Stimulated activated CD4-positive, alpha-beta T cell treated with anti-CD3 and anti-CD28 coated beads, TNF-alpha, amount 100 ng/mL, for 24 hours (primary cell): ENCODE data around the gene KIAA1191.

Source experiments
- DNase-seq, 3 experiments: peaks; one replicate each; pipeline ENCODE4 v3.0.0-alpha.2; 2020; ENCODE audit warnings: low read depth in 3 of 3

Gene KIAA1191

DNA sequence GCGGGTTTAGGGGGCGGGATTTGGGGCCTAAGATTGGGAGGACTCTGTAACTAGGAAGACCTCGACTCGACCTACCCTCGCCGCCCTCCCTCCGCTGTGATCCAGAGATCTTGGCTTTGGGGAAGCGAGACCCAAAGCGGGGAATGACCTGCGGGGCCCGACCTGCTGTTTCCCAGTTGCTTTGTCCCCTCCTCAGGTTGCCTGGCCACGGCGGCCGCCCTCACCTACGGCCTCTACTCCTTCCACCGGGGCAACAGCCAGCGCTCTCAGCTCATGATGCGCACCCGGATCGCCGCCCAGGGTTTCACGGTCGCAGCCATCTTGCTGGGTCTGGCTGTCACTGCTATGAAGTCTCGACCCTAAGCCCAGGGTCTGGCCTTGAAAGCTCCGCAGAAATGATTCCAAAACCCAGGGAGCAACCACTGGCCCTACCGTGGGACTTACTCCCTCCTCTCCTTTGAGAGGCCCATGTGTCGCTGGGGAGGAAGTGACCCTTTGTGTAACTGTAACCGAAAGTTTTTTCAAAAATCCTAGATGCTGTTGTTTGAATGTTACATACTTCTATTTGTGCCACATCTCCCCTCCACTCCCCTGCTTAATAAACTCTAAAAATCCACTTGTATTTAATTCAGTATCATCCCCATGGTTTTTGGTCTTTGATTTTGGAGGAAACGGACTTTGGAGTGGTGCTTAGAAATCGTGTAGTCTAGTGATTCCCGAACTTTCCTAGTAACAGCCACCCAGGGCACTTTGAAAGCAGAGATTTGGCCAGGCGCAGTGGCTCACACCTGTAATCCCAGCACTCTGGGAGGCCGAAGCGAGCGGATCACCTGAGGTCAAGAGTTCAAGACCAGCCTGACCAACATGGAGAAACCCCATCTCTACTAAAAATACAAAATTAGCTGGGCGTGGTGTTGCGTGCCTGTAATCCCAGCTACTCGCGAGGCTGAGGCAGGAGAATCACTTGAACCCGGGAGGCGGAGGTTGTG, 27.9 kb upstream of the KIAA1191 start:
- DNase-seq: no peak

DNA sequence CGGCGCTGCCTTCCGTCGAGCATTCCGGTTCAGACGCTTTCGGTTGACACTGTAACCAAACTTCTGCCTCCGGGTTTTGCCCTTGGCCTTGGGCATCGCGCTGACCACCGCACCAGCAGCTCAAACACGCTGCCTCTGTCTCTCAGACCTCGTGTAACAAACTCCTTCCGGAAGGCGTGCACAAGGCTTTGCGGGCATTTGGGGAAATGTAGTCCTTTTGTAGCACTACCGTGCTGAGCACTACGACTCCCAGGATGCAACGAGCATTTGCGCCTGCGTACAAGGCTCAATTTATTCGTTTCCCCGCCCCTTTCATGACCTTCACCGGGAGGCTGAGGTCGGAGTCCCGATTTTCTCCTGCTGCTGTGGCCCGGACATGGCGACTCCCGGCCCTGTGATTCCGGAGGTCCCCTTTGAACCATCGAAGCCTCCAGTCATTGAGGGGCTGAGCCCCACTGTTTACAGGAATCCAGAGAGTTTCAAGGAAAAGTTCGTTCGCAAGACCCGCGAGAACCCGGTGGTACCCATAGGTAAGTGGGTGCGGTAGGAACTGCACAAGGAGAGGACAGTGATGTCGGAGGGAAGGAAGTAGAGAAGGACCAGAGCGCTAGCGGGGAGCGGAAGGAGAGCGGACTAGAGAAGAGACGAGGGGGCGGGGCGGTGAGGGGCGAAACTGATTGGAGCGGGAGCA, 27.0 kb upstream of the KIAA1191 start, which contains the start of the genes HIGD2A and NOP16:
Gene HIGD2A, plus strand, starts transcription at position 308 of the 691 bp plus-strand sequence. Its CDS starts 69 bp downstream, at position 377.
Gene NOP16, minus strand, starts transcription at position 155 of the 691 bp plus-strand sequence. Its CDS starts 59 bp downstream, at position 96.
- DNase-seq: peak; percentile 99 to 100 (median 99)

DNA sequence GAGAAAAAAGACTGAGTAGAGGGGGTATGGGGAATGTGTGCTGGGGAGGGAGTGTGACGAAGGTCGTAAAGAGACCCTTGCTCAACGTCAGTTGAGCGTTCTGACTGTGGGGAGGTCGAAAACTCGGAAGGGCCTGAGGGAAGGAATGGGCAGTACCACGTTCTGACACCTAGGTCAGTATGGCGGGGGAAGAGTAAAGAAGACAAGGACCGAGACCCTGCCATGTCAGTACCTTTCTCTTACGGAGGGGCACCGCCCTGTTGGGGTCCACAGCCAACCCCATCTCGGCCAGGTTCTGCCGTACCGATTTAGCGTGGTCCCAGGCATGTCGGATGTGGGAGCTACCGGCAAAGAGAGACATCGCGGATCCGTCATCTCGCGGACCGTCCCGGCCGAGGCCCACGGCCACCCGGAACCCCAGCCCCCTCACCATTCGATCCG, 26.5 kb upstream of the KIAA1191 start:
- no peak for DNase-seq

DNA sequence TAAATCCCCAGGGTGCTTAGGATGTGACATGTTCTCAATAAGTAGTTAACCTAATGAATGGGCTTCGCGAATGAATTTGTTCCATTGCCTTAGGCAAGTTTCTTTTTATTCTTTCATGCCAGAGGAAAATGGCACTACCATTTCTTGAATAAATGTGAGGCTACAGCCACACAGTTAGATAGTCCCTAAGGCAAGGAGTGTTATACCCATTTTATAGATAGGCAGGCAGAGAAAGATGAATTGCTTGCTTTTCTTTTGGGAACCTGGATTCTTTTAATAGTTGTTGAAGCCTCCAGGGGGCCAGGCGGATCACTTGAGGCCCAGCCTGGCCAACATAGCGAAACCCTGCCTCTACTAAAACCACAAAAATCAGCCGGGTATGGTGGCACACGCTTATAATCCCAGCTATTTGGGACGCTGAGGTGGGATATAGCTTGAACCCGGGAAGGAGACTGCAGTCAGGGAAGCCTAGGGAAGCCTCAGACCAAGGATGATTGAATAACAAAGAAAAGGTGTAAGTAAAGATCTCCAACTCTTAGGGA, 25.9 kb upstream of the KIAA1191 start:
- DNase-seq: no peak

DNA sequence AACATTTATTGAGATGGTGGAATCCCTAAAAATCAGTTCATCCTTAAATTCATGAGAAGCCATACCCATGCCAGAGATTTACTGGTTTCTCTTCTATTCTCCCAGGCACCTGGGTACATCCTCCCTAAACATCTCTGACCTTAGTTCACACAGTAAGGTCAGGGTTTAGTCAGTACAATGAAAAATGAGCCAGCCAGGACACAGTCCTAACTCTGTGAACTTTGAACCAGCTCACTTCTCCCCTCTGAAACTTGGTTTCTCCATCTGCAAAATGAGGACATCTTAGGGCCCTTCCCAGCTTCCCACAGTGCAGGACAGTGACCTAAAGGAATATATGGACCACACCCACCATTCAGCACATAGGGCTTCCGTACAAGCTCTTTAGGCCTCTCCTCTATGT, 24.9 kb upstream of the KIAA1191 start:
- no peak for DNase-seq

DNA sequence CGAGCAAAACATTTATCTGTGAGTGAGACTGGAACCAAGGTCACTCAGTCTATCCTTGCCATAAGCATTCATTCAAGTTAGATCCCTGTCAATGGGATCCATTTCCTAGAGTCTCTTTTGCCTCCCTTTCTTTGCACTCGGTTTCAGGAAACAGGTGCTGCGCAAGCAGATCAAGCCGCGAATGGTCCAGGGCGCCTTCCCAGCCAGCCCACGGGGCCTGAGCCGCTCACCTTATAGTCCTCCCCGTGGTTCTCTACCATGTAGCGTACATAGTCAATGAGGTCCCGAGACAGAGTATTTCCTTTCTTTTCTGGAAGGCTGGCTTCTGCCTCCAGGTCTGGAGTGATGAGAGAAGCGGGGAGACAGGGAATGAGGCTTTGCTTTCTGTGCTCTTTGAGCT, 23.4 kb upstream of the KIAA1191 start:
- DNase-seq: no peak

DNA sequence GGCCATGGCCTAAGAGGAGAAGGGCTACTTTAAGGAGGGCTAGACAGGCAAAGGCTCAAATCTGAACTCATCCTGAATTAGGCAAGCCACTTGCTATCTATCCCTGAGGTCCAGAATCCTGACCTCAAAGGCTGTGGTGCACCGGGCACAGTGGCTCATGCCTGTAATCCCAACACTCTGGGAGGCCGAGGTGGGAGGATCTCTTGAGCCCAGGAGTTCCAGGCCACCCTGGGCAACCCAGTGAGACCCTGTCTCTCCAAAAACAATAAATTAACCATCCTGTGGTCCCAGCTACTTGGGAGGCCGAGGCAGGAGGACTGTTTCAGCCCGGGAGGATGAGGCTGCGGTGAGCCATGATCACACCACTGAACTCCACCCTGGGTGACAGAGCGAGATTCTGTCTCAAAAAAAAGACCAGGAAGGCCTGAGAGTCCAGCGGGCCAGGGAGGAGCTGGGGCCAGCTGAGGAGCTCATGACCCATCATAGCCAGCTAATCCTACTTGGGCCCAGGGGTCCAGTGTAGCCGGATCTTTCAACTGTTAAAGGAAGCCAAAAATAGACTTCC, 22.9 kb upstream of the KIAA1191 start:
- DNase-seq: no peak

DNA sequence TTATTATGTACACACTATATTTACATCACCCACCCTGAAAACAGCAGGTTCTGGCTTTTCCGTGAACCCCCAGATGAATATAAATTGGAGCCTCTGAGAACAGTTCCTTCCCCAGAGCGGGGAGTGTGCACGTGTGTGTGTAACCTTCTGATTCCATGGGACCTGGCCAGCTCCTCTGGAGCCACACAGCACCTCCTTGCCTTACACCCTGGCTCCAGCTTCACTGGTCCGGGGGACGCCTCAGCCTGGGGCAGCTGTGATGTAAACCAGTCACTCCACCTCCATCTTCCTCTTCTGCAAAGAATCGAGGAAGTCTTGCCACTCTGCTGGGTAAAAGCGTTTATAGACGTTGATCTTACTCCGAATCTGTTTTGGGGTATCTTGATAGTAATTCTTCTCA, 22.4 kb upstream of the KIAA1191 start:
- DNase-seq: no peak

DNA sequence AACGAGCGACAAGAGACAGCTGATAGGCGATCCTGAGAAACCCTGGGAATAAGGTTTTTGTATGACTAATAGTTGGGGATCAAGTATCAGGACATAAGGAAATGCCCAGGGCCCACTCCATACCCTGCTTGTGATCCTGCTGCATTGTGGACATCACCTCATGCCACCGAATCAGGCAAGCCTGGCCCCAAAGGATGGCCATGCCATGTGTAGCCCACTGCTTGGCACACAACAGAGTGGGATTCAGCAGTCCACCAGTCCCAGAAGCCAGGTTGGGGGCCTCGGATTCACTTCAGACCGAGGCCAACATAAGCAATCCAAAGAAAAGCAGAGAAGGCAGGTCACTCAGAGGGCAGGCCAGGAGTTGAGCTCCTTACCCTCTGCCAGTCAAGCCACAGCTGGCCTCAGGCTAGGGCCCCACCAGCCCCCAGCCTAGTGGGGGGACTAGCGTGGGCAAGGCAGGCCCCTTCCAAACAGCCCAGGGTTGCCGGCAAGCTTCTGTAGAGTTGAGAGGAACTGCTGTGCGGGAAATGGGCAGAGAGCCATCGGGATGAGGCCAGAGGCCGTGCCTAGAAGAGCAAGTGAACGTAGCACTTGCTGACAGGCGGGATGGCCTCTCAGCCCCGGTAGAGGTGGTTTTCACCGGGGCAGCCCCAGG, 21.8 kb upstream of the KIAA1191 start:
- no peak for DNase-seq

DNA sequence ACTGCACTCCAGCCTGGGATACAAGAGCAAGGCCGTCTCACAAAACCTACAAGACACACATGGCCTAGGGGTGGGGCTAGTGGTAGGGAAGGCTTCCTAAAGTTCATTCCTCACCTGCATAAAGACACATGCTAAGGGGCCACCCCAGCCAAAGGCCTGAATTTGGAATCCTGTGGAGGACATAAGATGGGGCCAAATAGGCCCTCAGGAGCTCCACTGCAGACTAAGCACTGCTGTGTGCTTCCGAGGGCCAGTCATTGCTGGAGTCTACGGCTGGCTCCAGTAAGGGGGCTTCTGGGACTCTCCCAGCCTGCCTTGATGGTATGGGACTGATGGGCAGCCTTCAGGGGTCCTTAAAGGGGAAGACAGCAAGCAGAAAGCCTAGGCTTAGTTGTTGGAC, 21.2 kb upstream of the KIAA1191 start:
- no peak for DNase-seq

DNA sequence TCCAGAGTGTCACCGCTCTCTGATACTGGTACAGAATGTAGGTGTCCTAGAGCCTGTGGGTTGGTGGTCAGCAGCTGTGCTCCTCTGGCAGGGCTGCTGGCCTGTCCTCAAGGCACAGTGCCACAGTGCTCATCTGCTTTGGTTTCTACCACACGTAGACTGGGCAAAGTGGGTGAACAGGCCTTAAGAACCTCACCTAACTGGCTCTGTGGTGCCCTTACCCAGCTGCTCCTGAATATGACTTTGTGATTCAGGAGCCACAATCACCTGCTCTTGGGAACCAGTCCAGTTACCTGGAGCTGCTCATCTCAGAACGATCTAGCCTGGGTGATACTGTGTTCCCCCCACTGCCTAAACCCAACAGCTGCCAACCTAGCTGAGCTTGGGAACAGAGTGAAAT, 20.4 kb upstream of the KIAA1191 start:
- DNase-seq: no peak

DNA sequence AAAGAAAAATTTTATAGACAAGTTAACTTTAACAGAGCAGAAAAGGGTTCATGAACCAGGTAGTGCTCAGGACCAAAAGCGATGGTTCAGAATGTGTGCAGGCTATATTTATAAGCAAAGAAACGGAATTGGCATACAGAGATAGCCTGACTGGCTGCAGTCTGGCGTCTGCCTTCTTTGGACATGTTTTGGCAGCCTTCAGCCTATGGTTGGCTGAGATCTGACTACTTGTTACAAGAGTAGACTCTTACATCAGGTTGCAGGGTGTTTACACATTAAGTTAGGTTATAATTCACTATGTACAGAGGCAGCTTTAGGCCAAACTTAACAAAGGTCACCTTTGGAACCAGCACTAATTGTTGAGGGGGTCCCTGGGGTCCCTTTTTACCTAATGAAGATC, 19.9 kb upstream of the KIAA1191 start:
- DNase-seq: no peak

DNA sequence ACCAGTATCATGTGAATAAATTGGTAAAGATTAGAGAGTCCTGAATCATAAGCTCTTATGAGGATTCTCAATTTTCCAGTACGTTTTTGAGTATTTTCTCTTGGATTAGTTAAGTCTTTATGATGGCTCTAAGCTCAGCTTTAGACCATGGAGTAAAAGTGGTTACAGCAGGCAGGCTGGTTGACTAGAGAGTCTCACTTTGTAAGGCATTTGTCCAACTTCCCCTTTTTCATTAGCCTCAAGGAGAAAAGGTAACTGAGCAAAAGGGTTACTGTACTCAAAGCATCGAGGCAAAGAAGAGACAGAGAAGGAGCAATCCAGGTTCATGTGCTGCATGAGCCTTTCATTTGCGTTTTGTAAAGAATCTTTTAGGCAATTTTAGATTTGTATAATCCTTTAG, 18.3 kb upstream of the KIAA1191 start:
- DNase-seq: no peak

DNA sequence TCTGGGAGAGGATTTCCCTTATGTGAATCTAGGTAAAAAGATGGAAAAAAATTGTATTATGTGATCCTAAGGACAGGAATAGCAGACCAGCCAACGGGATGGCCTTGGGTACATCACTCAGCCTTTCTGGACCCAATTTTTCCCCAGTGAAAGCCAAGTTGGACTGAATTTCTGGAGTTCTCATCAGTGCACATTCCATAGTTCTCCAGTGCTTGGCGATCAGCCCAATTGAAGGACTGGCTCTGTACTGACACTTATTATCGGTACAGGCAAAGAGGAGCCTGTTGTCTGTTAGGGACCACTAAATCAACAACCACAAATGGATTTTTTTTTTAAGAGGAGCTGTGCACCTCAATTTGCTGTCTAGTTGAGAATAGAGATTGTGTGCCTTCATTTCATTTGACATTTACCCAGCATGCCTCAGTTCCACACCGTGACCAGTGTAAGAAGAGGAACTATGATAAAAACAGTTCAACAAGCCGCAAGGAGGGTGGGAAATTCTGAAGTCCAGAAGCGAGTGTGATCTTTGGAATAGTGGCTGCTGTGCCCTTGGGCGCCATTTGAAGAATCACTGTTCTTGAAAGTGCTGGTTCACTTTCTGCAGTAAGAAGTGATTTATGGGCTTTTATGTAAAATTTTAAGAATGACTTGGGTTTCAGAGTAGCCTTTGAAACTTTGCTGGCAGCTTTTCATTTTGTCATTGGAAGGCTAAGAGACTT, 11.7 kb upstream of the KIAA1191 start:
- DNase-seq: no peak

DNA sequence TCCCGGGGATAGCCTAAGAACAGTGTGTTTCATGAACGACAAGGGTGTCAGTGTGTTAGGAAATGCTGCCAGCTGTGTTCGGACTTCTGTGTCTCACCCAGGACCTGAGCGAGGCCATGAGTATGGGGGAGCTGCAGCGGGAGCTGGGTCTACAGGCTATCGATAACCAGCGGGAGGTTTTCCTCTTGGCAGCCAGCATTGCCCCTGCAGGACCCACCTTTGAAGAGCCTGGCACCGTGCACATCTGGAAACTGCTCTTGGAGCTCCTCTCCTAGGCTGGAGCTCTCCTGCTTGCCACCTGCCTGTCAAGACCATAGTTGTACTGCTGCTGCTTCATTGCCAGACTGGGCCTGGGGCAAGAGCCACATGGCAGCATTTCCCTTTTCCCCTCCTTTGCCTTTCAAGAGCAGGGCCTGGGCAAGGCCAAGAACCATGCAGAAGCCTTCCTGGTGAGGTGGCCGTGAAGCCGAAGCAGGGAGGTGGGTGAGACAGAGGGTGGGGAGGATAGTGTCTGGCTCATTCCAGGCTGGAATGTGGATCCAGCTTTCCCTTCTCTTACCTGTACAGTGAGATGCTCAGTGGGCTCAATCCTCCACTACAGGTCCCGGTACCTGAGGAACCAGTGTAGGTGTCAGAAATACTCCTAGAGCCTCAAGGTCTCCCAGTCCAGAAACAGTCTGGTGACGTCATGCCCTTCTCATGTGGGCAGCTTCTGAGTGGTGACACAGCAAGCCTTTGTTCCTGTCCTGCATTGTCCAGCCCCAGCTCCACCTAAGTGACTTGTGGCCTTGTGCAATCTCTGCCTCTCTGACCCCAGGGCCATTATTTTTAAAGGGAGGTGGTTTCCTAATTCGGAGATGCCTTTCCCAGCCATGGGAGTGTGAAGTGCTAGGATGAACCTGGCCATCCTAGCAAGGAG, 10.3 kb upstream of the KIAA1191 start:
- no peak for DNase-seq

DNA sequence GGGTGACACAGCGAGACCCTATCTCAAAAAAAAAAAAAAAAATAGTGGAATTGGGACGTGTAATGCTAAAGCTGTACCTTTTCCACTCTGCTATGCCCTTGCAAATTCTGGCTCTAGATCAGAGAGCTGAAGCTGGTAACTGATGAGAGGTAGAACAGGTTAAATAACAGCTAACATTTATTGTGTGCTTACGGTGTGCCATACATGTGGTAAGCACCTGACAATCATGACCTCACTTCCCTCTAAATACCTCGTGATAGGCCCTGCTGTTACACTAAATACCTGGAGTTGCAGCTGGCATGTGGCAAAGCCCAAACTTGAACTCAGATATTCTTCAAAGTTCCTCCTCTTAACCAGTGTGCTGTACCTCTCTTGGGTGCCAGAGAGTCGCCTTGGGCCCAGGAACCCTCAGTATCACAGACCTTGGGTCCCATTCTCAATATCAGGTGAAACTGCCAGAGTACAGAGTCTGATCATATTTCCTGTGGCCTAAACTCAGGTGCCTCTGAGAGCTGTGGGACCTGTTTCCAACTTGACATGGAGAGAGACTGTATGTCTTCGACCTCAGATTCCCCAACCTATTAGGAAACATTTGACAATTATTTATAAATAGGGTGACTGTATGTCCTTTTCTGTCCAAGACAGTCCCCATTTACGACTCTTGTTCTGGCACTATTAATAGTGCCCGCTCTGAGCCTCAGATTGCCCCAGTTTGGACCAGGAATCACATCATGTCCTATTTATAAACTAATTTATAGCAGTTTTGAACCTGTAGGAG, 8.6 kb upstream of the KIAA1191 start:
- DNase-seq: no peak

DNA sequence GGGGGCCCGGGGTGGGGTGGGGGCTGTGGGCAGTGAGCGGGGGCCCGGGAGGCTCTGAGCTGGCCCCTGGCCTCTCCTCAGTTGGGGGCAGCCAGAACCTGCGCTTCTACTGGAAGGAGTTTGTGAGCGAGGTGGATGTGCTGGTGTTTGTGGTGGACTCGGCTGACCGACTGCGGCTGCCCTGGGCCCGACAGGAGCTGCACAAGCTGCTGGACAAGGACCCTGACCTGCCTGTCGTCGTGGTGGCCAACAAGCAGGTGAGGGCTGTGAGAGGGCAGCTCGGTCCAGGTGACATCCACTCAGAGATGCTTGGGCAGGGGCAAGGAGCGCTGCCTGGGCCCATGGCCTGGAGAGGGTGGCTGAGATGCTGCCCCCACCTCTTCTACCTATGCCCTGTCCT, 7.2 kb upstream of the KIAA1191 start:
- DNase-seq: no peak

DNA sequence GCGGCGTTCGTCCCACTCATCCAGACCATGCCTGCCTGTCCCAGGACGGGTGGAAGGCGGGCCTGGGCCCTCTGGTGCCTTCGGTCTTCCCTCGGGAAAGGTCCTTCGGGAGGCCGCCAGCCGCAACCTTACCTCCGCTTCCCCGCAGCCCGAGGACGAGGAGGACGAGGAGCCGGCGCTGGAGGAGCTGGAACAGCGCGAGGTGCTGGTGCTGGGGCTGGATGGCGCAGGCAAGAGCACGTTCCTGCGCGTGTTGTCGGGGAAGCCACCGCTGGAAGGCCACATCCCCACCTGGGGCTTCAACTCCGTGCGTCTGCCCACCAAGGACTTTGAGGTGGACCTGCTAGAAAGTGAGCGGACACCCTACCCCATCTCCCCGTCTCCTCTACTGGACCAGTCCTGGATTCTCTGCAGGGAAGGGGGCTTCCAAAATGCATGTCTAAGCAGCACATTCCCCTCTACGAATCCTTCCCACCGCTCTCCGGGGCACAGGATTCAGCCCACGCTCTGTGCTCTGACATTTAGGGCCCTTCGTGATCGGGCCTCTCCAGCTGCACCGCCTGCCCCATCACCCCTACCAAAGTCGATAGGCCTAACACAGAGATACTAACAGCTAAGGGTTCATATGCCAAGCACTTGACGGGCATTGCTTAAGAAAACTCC, 4.8 kb upstream of the KIAA1191 start:
- no peak for DNase-seq
